ENCODE data around the gene CEP131.

DNA sequence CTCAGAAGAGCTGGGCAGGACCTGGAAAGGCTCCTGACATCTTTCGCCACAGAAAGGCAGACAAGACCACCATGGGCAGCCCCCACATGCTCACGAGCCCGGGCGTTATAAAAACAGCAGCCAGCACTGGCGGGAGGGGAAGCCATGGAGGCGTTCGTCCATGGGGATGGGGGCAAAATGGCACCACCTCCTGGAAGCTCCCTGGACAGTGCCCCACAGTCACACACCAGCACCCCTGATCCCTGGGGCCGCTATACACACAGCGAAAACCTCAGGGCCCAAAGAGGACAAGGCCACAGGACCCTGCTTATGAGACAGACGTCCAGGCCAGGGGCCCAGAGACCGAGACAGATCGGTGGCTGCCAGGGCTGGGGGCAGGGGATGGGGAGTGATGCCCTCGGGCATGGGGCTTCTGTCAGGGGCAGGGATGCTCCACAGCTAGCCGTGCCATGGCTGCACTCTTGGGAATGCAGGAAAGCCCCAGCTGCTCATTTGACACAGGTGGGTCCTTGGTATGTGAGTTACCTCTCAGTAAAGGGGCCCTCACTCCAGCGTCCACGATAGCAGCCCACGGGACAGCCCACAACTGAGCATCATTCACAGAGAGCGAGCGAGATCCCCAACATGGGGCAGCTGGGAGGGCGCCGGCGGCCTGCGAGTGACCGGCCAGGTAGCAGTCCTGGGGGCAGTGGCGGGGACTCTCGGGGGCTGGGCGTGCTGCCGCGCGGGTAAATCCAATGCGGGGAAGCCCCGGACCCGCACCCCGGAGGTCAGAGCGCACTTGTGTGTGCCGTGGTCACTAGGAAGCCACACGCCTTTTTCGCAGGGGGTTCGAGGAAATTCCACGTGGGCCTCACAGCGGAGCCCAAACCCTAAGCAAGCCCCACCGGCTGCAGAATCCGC lies 63.8 kb downstream of the CEP131 start:
- TF ChIP-seq POLR2A (IDR thresholded peaks at IDR 0.05; ENCODE audit: low read depth, low read length) (no peak), TAF1 (IDR thresholded peaks at IDR 0.05; ENCODE audit: low read depth, low read length) (no peak), POLR2AphosphoS5 (IDR thresholded peaks at IDR 0.05; ENCODE audit: low read depth, low read length) (no peak), SPI1 (IDR thresholded peaks at IDR 0.05; ENCODE audit: low read depth, low read length) (no peak), POU2F2 (IDR thresholded peaks at IDR 0.05; ENCODE audit: low read depth, low read length) (no peak)

Measured in GM12891 (cell line).